IMR-90 (cell line): ENCODE data around the gene INTS2. TPM values are rescaled to one million over a fixed set of nuclear protein-coding genes. Genes with fewer than 3 reads are reported as not detected.

ENCODE experiments used
- ATAC-seq: fragments of 200-7000 bp; cut with Tn5 transposase; 2 replicates; pipeline ENCODE4 v1.9.1; 2020; ENCODE audit warnings: low read depth, mild to moderate bottlenecking, moderate library complexity
- BruUV-seq: library from RNA; stranded (reverse); fragments of 400-500 nt; replicated peaks from 2 replicates; lab custom pipeline; 2021; lab: Mats Ljungman, UMichigan
- CTCF ChIA-PET: fragments of 300-600 bp; formaldehyde crosslinking; extraction: SDS; loops from one replicate; lab custom pipeline; 2021; ENCODE audit warnings: antibody characterized with exemption; lab: Yijun Ruan, JAX
- POLR2A ChIA-PET: fragments of 300-600 bp; sonication (Branson Sonifier 250); formaldehyde crosslinking; loops from one replicate; lab custom pipeline; 2022; ENCODE audit warnings: antibody characterized with exemption; ENCODE audit not compliant: unreplicated experiment; lab: Charles Lee
- DNase-seq: peaks from one replicate; pipeline ENCODE4 v3.0.0; 2013
- H2AFZ ChIP-seq: replicated peaks from 2 replicates; pipeline ENCODE3; 2013; ENCODE audit warnings: low read length, mild to moderate bottlenecking; ENCODE audit not compliant: poor library complexity
- H2AK5ac ChIP-seq: 2 replicates; pipeline ENCODE4 v1.6.1; 2013; ENCODE audit warnings: low read depth, low read length, inconsistent platforms
- H2AK9ac ChIP-seq: replicated peaks from 2 replicates; pipeline ENCODE3; 2013; ENCODE audit warnings: mild to moderate bottlenecking, low read depth, low read length, moderate library complexity; ENCODE audit not compliant: poor library complexity
- H2BK120ac ChIP-seq: 2 replicates; pipeline ENCODE4 v1.6.1; 2013; ENCODE audit warnings: low read depth, low read length, inconsistent platforms
- H2BK15ac ChIP-seq: 3 replicates; pipeline ENCODE4 v1.6.1; 2013; ENCODE audit warnings: low read depth, low read length, inconsistent platforms
- H2BK20ac ChIP-seq: 2 replicates; pipeline ENCODE4 v1.6.1; 2013; ENCODE audit warnings: low read depth, mild to moderate bottlenecking, inconsistent platforms, low read length, moderate library complexity
- H2BK5ac ChIP-seq: 2 replicates; pipeline ENCODE4 v1.6.1; 2013; ENCODE audit warnings: mild to moderate bottlenecking, low read depth, low read length, inconsistent platforms; ENCODE audit not compliant: poor library complexity, severe bottlenecking
- H3K14ac ChIP-seq: replicated peaks from 2 replicates; pipeline ENCODE4 v1.6.1; 2013; ENCODE audit warnings: low read depth, low read length, inconsistent platforms
- H3K18ac ChIP-seq: 2 replicates; pipeline ENCODE4 v1.6.1; 2013; ENCODE audit warnings: low read depth, low read length, control low read depth
- H3K23ac ChIP-seq: 2 replicates; pipeline ENCODE4 v1.6.1; 2013; ENCODE audit warnings: low read depth, low read length, inconsistent platforms
- H3K27ac ChIP-seq: 2 replicates; pipeline ENCODE4 v1.5.1; 2013; ENCODE audit warnings: mild to moderate bottlenecking, control low read depth, low read length; ENCODE audit not compliant: insufficient read depth
- H3K27me3 ChIP-seq: 2 replicates; pipeline ENCODE4 v1.6.1; 2013; ENCODE audit warnings: low read length; ENCODE audit not compliant: control insufficient read depth, insufficient read depth
- H3K36me3 ChIP-seq: 2 replicates; pipeline ENCODE4 v1.6.1; 2013; ENCODE audit warnings: low read length, mixed read lengths; ENCODE audit not compliant: control insufficient read depth, insufficient read depth
- H3K4ac ChIP-seq: 2 replicates; pipeline ENCODE4 v1.6.1; 2013; ENCODE audit warnings: low read depth, low read length, inconsistent platforms
- H3K4me1 ChIP-seq: 2 replicates; pipeline ENCODE4 v1.6.1; 2013; ENCODE audit warnings: low read length, mixed read lengths; ENCODE audit not compliant: control insufficient read depth, insufficient read depth
- H3K4me2 ChIP-seq: 2 replicates; pipeline ENCODE4 v1.6.1; 2013; ENCODE audit warnings: low read depth, mild to moderate bottlenecking, control low read depth, low read length, moderate library complexity
- H3K4me3 ChIP-seq: 2 replicates; pipeline ENCODE4 v1.5.1; 2013; ENCODE audit warnings: low read depth, mild to moderate bottlenecking, control low read depth, low read length, moderate library complexity; ENCODE audit not compliant: insufficient read depth
- H3K56ac ChIP-seq: 2 replicates; pipeline ENCODE4 v1.6.1; 2013; ENCODE audit warnings: low read length, inconsistent platforms; ENCODE audit not compliant: insufficient read depth; ENCODE audit errors: extremely low read depth
- H3K79me1 ChIP-seq, 2 experiments: 2 replicates each; pipeline ENCODE4 v1.6.1; 2013; ENCODE audit warnings: low read length in 2 of 2, inconsistent platforms in 1 of 2, low read depth in 1 of 2
- H3K9ac ChIP-seq: 2 replicates; pipeline ENCODE4 v1.6.1; 2013; ENCODE audit warnings: low read depth, low read length, control low read depth
- H3K9me1 ChIP-seq: 2 replicates; pipeline ENCODE4 v1.6.1; 2013; ENCODE audit warnings: low read length, inconsistent platforms; ENCODE audit not compliant: insufficient read depth
- H3K9me3 ChIP-seq: 2 replicates; pipeline ENCODE4 v1.6.1; 2013; ENCODE audit warnings: low read length; ENCODE audit not compliant: control insufficient read depth, insufficient read depth
- H4K20me1 ChIP-seq: 2 replicates; pipeline ENCODE4 v1.6.1; 2013; ENCODE audit warnings: low read length, inconsistent platforms; ENCODE audit not compliant: insufficient read depth
- H4K5ac ChIP-seq: 2 replicates; pipeline ENCODE4 v1.6.1; 2013; ENCODE audit warnings: mild to moderate bottlenecking, low read depth, low read length, control low read depth
- H4K8ac ChIP-seq, 2 experiments: 2 replicates each; pipeline ENCODE4 v1.6.1; 2013; ENCODE audit warnings: low read depth in 2 of 2, low read length in 2 of 2, control low read depth in 1 of 2, inconsistent platforms in 1 of 2
- H4K91ac ChIP-seq: 2 replicates; pipeline ENCODE4 v1.6.1; 2013; ENCODE audit warnings: low read depth, low read length, inconsistent platforms; ENCODE audit not compliant: insufficient read depth
- CEBPB ChIP-seq: IDR thresholded peaks from 2 replicates; pipeline ENCODE4 v1.6.1; 2012; ENCODE audit warnings: low read depth, low read length, improper control_type of control experiment
- MAFK ChIP-seq: IDR thresholded peaks from 2 replicates; pipeline ENCODE4 v1.6.1; 2012; ENCODE audit warnings: low read depth, low read length, improper control_type of control experiment
- MAZ ChIP-seq: IDR thresholded peaks from 2 replicates; pipeline ENCODE4 v1.6.1; 2012; ENCODE audit warnings: low read depth, mild to moderate bottlenecking, low read length, improper control_type of control experiment, moderate library complexity, borderline replicate concordance
- POLR2A ChIP-seq: IDR thresholded peaks from 2 replicates; pipeline ENCODE4 v1.6.1; 2012; ENCODE audit warnings: mild to moderate bottlenecking, low read depth, low read length
- WGBS, 2 experiments: methylation state at CpG; one replicate each; pipeline versions ENCODE4 v1.1.5 to v1.1.7; 2013; ENCODE audit warnings: missing lambda C conversion rate in 2 of 2; ENCODE audit not compliant: insufficient read length in 1 of 2; ENCODE audit errors: extremely low coverage in 2 of 2; 5-methylcytosine and 5-hydroxymethylcytosine counted together
- dilution Hi-C: fragments of 300-500 bp; cut with HindIII; formaldehyde crosslinking; loops from one replicate; pipeline ENCODE4 v1.14.3; 2018; ENCODE audit warnings: low sequenced_read_pairs; ENCODE audit not compliant: unreplicated experiment
- in situ Hi-C: fragments of 300-500 bp; cut with MboI; formaldehyde crosslinking; loops from 3 replicates; pipeline ENCODE4 v1.14.3; 2019; ENCODE audit warnings: low sequenced_read_pairs, inconsistent platforms, mixed read lengths
- intact Hi-C: fragments of 100-400 bp; cut with micrococcal nuclease; formaldehyde crosslinking; loops from 2 replicates; pipeline ENCODE4 v1.10.0; 2022
- polyA plus RNA-seq, 3 experiments: library from polyadenylated mRNA; depleted of rRNA; stranded (reverse); fragments of >200 nt; gene quantifications; 2 replicates each; pipeline ENCODE4 v1.2.3, GENCODE V29; 2012; ENCODE audit warnings: low replicate concordance in 1 of 3
- total RNA-seq: library from RNA; depleted of rRNA; stranded (reverse); fragments of >200 nt; gene quantifications from 2 replicates; pipeline ENCODE4 v1.2.3, GENCODE V29; 2012
- TF ChIP-seq, protein P1 (sequence below): fragments of 150-350 bp; IDR thresholded peaks from 2 replicates; pipeline ENCODE4 v1.6.1; 2017; ENCODE audit warnings: mild to moderate bottlenecking, antibody characterized with exemption, low read length, low read depth

INTS2 gene
- total and polyA plus RNA-seq, 2 of the 4 experiments (the other 2 are of a cell fraction) = 4.0 to 17.4 TPM

GRCh38 chr17:61846088-61846487 lies 81.7 kb downstream of the INTS2 start:
- intact Hi-C loops = no loop called here

More at GRCh38 chr17:61846088-61846487, 81.7 kb downstream of the INTS2 start:
- H4K5ac ChIP-seq = no peak overlapping the region
- ChIA-PET CTCF (no interaction called here), POLR2A (no interaction called here)
- no peaks in the 10 kb centered on the region for H3K27me3 ChIP-seq
- H3K4me3 ChIP-seq = no peak overlapping the region
- no peaks in the 10 kb centered on the region; the same call in 1 of the 2 replicates for H3K9me1 ChIP-seq
- no peak overlapping the region for H2BK15ac ChIP-seq
- ATAC-seq (no peak), DNase-seq (no peak)
- in situ Hi-C loops (loop anchor here (10.0 kb wide), 1 partner anchor 421 kb away; no protein-coding TSS in a partner anchor), dilution Hi-C loops (no loop called here)
- BruUV-seq = no TSS peak
- no peaks in the 10 kb centered on the region for H3K9me3 ChIP-seq
- TF ChIP-seq CEBPB (no peak), POLR2A (no peak), MAZ (no peak), MAFK (no peak)
- TF ChIP-seq, protein P1, sequence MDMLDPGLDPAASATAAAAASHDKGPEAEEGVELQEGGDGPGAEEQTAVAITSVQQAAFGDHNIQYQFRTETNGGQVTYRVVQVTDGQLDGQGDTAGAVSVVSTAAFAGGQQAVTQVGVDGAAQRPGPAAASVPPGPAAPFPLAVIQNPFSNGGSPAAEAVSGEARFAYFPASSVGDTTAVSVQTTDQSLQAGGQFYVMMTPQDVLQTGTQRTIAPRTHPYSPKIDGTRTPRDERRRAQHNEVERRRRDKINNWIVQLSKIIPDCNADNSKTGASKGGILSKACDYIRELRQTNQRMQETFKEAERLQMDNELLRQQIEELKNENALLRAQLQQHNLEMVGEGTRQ = no peak
- H2BK20ac ChIP-seq = no peak overlapping the region
- H2AFZ ChIP-seq = no peak overlapping the region
- 100% methylated on average over 2 of the region's 8 CpGs; no CpG with 5 or more reads in 1 of the 2 experiments for WGBS, 2 experiments
- no peaks in the 10 kb centered on the region; the same call in 1 of the 2 replicates for H4K20me1 ChIP-seq
- no peak overlapping the region for H4K91ac ChIP-seq
- no peak overlapping the region for H3K4me2 ChIP-seq
- H3K79me1 ChIP-seq = peaks cover 8 to 26% of the 10 kb centered on the region in 2 experiments; a peak in 3 of 4 replicates
- no peaks in the 10 kb centered on the region for H3K4me1 ChIP-seq
- no peak overlapping the region for H2BK5ac ChIP-seq
- H3K4ac ChIP-seq = no peak overlapping the region
- H3K23ac ChIP-seq = no peak overlapping the region
- no peak overlapping the region for H3K18ac ChIP-seq
- no peak overlapping the region for H3K14ac ChIP-seq
- H2AK5ac ChIP-seq = no peak overlapping the region
- no peak overlapping the region for H3K27ac ChIP-seq
- H2AK9ac ChIP-seq = no peak overlapping the region
- H3K56ac ChIP-seq = no peak overlapping the region
- H4K8ac ChIP-seq = no peak overlapping the region
- no peak overlapping the region for H2BK120ac ChIP-seq
- peaks cover 6% of the 10 kb centered on the region; the same call in 1 of the 2 replicates for H3K36me3 ChIP-seq
- no peak overlapping the region for H3K9ac ChIP-seq
